ENCODE measurements around the gene SDK2.

DNA sequence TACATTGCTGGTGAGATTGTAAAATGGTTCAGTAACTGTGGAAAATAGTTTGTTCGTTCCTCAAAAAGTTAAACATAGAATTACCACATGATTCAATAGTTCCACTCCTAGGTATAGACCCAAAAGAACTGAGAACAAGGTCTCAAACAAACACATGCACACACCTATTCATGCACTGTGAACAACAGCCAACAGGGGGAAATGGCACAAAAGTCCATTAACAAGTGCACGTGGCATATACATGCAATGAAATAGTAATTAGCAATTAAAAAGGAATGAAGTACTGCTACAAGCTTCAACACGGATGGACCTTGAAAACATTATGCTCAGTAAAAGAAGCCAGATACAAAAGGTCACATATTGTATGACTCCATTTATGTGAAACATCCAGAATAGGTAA is 23.8 kb downstream of the SDK2 start:
- TF ChIP-seq, protein P1, sequence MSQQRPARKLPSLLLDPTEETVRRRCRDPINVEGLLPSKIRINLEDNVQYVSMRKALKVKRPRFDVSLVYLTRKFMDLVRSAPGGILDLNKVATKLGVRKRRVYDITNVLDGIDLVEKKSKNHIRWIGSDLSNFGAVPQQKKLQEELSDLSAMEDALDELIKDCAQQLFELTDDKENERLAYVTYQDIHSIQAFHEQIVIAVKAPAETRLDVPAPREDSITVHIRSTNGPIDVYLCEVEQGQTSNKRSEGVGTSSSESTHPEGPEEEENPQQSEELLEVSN (IDR thresholded peaks at IDR 0.05; ENCODE audit: borderline replicate concordance, low read depth): no peak
- TF ChIP-seq ZNF302 (CRISPR knock-in tag; IDR thresholded peaks at IDR 0.05): no peak
- no peak for TF ChIP-seq EHF (CRISPR knock-in tag; IDR thresholded peaks at IDR 0.05)
- TF ChIP-seq EHMT2 (IDR thresholded peaks at IDR 0.05; ENCODE audit: low read depth): no peak

Measured in A549 (cell line).